Endothelial cell (in vitro differentiated cells): Measurements from ENCODE around the gene HMCN2. TPM values are rescaled to one million over a fixed set of nuclear protein-coding genes. Genes with fewer than 3 reads are reported as not detected.
A peak's percentile ranks its signal among the peaks of the same experiment; 100 is the strongest.

Experiments used
- DNase-seq: peaks from one replicate; pipeline ENCODE4 v3.0.0; 2021; ENCODE audit warnings: low spot score
- H3K27ac Mint-ChIP-seq: one replicate; pipeline ENCODE4 v1.8.0; 2021; ENCODE audit warnings: mixed read lengths, inconsistent platforms; ENCODE audit not compliant: unreplicated experiment
- H3K27me3 Mint-ChIP-seq: one replicate; pipeline ENCODE4 v1.8.0; 2021; ENCODE audit warnings: mild to moderate bottlenecking, moderate library complexity, mixed read lengths, inconsistent platforms; ENCODE audit not compliant: unreplicated experiment
- H3K36me3 Mint-ChIP-seq: one replicate; pipeline ENCODE4 v1.8.0; 2021; ENCODE audit warnings: mild to moderate bottlenecking, low read depth, mixed read lengths, inconsistent platforms; ENCODE audit not compliant: unreplicated experiment
- H3K4me1 Mint-ChIP-seq: one replicate; pipeline ENCODE4 v1.8.0; 2021; ENCODE audit warnings: mild to moderate bottlenecking, mixed read lengths, inconsistent platforms; ENCODE audit not compliant: unreplicated experiment
- H3K4me3 Mint-ChIP-seq: one replicate; pipeline ENCODE4 v1.8.0; 2021; ENCODE audit warnings: mild to moderate bottlenecking, mixed read lengths, inconsistent platforms; ENCODE audit not compliant: unreplicated experiment
- H3K9me3 Mint-ChIP-seq: one replicate; pipeline ENCODE4 v1.8.0; 2021; ENCODE audit warnings: mixed read lengths, inconsistent platforms; ENCODE audit not compliant: unreplicated experiment
- total RNA-seq: library from RNA; stranded (reverse); fragmentation: NEBNext Ultra II Directional; extraction: Animal tissue kit (Norgen Biotek cat#: 25700); gene quantifications from one replicate; pipeline ENCODE4 v1.2.1, GENCODE V29; 2021; ENCODE audit not compliant: unreplicated experiment
- TF ChIP-seq, protein P1 (sequence below): fragments of 200-600 bp; sonication (generic); IDR thresholded peaks from one replicate; pipeline ENCODE4 v1.5.0; 2021; ENCODE audit warnings: antibody characterized with exemption; ENCODE audit not compliant: unreplicated experiment

Gene HMCN2
- total RNA-seq, 1 donor from 2014 or later, result 29.6 TPM

DNA sequence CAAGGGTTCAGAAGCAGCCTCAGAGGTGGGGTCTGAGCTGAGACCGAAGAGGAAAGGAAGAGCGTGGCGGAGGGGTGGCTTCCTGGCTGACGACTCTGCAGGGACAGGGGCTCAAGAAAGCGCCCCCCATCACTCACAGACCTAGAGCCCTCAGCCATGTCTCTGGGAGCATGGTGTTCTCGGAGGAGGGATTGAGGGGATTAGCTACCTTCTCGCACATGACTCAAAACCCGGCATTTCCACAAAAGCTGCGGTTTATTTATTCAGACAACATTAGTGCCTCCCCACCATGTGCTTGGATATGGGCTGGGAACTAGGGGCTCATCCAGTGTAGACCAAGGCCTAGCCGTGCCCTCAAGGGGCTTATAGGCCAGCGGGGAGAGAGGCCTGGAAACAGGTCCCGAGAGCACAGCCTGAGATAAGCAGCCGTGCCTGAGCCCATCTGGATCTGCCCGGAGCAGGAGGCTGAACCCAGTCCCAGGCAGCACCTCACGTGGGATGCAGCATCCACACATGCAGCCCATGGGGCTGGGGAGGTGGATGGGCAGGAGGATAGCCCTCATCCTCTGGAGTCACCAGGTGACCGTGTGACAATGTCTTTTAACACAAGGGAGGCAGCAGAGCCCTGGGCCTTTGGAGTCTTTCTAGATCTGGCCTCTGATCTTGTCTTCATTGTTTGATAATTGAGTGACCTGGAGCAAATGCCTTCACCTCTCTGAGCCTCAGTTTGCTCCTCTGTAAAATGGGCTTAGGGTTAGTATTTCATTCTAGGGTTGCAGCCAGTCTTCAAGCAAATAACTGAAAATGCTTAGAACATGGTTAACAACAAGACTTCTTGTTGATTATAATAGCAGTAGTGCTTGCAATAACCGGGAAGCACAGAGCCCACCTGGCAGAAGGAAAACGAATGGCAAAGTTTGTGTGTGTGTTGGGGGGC is 878 bp upstream of the HMCN2 start:
- Mint-ChIP-seq H3K4me3 (peak overlapping the region; percentile 84), H3K36me3 (no peaks in the 10 kb centered on the region), H3K9me3 (no peaks in the 10 kb centered on the region), H3K27ac (no peak overlapping the region), H3K4me1 (peaks cover 37% of the 10 kb centered on the region), H3K27me3 (peaks cover 20% of the 10 kb centered on the region)
- no peak for DNase-seq
- TF ChIP-seq, protein P1, sequence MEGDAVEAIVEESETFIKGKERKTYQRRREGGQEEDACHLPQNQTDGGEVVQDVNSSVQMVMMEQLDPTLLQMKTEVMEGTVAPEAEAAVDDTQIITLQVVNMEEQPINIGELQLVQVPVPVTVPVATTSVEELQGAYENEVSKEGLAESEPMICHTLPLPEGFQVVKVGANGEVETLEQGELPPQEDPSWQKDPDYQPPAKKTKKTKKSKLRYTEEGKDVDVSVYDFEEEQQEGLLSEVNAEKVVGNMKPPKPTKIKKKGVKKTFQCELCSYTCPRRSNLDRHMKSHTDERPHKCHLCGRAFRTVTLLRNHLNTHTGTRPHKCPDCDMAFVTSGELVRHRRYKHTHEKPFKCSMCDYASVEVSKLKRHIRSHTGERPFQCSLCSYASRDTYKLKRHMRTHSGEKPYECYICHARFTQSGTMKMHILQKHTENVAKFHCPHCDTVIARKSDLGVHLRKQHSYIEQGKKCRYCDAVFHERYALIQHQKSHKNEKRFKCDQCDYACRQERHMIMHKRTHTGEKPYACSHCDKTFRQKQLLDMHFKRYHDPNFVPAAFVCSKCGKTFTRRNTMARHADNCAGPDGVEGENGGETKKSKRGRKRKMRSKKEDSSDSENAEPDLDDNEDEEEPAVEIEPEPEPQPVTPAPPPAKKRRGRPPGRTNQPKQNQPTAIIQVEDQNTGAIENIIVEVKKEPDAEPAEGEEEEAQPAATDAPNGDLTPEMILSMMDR, result no peak

DNA sequence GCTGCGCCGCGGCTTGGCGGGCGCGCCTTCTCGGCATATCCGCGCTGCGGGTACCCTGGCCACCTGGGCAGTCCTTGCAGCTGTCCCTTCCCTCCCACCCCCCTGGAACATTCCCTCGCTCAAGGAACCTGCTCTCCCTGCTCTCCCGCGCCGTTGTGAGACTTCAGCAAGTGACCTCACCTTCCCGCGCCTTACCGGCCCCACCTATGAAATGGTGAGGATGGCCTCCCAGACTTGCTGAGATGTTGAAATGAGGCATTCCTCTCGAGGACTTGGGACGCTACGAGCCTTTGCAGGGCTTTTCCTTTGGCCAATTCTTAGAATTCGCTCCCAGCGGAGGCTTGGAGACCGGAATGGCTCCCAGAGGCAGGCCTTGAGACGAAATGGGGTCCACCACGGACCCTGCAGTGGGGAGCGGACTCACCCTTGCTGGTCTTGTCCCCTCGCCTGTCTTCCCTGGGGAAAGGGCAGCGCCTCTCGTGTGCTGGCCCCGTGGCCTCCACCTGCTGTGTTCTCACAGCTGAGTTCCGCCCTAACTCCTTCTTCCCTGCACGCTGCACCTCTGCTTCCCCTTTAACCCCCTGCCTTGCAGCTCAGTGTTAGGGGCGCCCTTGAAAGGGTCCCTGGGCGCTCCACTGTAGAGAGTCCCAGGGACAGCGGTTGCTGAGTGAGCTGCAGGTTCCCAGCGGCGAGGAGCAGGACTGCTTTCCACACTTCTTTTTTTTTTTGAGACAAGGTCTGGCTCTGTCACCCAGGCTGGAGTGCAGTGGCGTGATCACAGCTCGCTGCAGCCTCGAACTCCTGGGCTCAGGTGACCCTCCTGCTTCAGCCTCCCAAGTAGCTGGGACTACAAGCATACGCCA is 907 bp downstream of the HMCN2 start:
- no peaks in the 10 kb centered on the region for H3K9me3 Mint-ChIP-seq
- H3K4me1 Mint-ChIP-seq, result peaks cover 51% of the 10 kb centered on the region
- H3K4me3 Mint-ChIP-seq, result peak overlapping the region; percentile 90
- TF ChIP-seq, protein P1, result no peak
- H3K36me3 Mint-ChIP-seq, result no peaks in the 10 kb centered on the region
- H3K27ac Mint-ChIP-seq, result no peak overlapping the region
- no peak for DNase-seq
- H3K27me3 Mint-ChIP-seq, result peaks cover 20% of the 10 kb centered on the region

DNA sequence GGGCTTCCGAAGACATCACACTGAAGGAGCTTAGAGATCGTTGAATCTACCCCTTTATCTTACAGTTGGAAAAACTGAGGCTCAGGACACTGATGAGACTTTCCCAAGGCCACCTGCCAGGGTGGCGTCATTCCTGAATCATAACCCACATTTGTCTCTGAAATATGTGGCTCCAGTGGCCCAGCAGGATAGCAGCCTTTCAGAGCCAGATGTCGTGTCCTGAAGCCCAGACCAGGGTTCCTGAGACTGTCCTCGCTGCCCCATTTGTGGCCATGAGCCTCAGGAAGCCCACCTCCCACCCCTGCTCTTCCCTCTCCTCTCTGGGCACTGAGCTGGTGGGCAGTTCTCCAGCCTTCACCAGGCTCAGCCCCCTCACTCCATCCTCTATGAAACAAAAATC is 2.4 kb downstream of the HMCN2 start:
- H3K4me1 Mint-ChIP-seq, result peaks cover 64% of the 10 kb centered on the region

DNA sequence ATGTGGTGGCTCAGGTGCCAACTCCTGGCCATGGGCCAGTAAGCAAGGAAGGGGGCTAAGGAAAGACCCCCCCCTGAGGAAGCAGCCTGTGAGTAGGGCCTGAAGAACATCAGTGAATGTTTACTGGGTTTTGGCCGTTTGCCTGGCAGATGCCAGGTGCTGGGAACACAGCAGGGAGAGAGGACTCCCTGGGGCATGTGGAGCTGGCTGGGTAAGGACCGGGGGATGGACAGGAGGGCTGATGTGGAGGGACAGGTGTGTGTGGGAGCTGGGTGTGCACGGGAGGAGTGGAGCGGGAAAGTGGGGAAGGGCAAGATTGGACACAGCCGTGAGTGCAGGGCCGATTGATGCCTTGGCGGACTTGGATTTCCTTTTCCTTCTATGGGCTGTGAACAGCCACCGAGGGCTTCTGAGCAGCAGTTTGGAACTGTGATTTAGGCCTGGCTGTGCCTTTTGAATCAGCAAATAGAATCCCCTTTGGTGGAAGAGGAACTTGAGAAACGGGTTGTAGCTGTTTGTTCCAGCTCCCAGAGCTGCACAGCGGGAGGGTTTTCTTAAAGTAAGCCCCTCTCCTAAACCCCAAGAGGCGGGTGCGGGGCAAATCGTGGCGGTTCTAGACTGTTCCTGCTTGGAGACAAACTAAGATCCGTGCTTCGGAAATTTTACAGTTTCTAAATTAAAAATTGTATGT is 3.1 kb downstream of the HMCN2 start:
- Mint-ChIP-seq H3K27ac (peak overlapping the region; percentile 93), H3K36me3 (no peaks in the 10 kb centered on the region), H3K4me1 (peaks cover 68% of the 10 kb centered on the region), H3K4me3 (peak overlapping the region; percentile 11), H3K9me3 (no peaks in the 10 kb centered on the region), H3K27me3 (peaks cover 18% of the 10 kb centered on the region)
- TF ChIP-seq, protein P1, result no peak
- peak; percentile 31 for DNase-seq

More for the DNA sequence above, 2.4 kb downstream of the HMCN2 start:
- Mint-ChIP-seq H3K27me3 (peaks cover 18% of the 10 kb centered on the region), H3K27ac (no peak overlapping the region), H3K36me3 (no peaks in the 10 kb centered on the region), H3K4me3 (peak overlapping the region; percentile 11), H3K9me3 (no peaks in the 10 kb centered on the region)
- no peak for DNase-seq
- TF ChIP-seq, protein P1, result no peak
